HEK293T (cell line): Measurements from ENCODE around the gene STAG1.
"Not testable (repeated sequence)": the region's sequence is repeated elsewhere in the genome, so short reads cannot be mapped to it uniquely, and the experiment has no call there.

Experiments
- CTCF ChIA-PET: fragments of 350-600 bp; formaldehyde crosslinking; extraction: SDS; loops from one replicate; lab custom pipeline; 2021; ENCODE audit warnings: antibody characterized with exemption, inconsistent platforms; lab: Yijun Ruan, JAX
- POLR2A ChIA-PET: fragments of 350-600 bp; formaldehyde crosslinking; extraction: SDS; loops from one replicate; lab custom pipeline; 2020; ENCODE audit warnings: antibody characterized with exemption, inconsistent platforms; lab: Yijun Ruan, JAX
- DNase-seq: peaks from one replicate; pipeline ENCODE4 v3.0.0; 2012; ENCODE audit warnings: mixed read lengths; ENCODE audit errors: extremely low spot score
- ARNT ChIP-seq: fragments of 450-650 bp; IDR thresholded peaks from 2 replicates; pipeline ENCODE4 v1.6.1; 2017; ENCODE audit warnings: mild to moderate bottlenecking
- BHLHE40 ChIP-seq: fragments of 450-650 bp; IDR thresholded peaks from 2 replicates; pipeline ENCODE4 v1.6.1; 2016; ENCODE audit warnings: mild to moderate bottlenecking, moderate library complexity, borderline replicate concordance
- CTBP1 ChIP-seq: fragments of 450-650 bp; IDR thresholded peaks from 2 replicates; pipeline ENCODE4 v1.6.1; 2016; ENCODE audit warnings: borderline replicate concordance
- ELF4 ChIP-seq: fragments of 450-650 bp; IDR thresholded peaks from 2 replicates; pipeline ENCODE4 v1.6.1; 2017; ENCODE audit warnings: antibody characterized with exemption
- FOXA1 ChIP-seq: fragments of 450-650 bp; IDR thresholded peaks from 2 replicates; pipeline ENCODE4 v1.6.1; 2016; ENCODE audit warnings: mild to moderate bottlenecking
- FOXK2 ChIP-seq: fragments of 450-650 bp; IDR thresholded peaks from 2 replicates; pipeline ENCODE4 v1.6.1; 2016; ENCODE audit warnings: mild to moderate bottlenecking
- FOXM1 ChIP-seq: fragments of 450-650 bp; IDR thresholded peaks from 2 replicates; pipeline ENCODE4 v1.6.1; 2017; ENCODE audit warnings: mild to moderate bottlenecking, borderline replicate concordance
- HDGF ChIP-seq: fragments of 450-650 bp; IDR thresholded peaks from 2 replicates; pipeline ENCODE4 v1.6.1; 2017; ENCODE audit warnings: antibody characterized with exemption, borderline replicate concordance
- L3MBTL2 ChIP-seq: fragments of 450-650 bp; conservative IDR thresholded peaks from 2 replicates; pipeline ENCODE4 v1.6.1; 2016; ENCODE audit warnings: mild to moderate bottlenecking
- LEF1 ChIP-seq: fragments of 450-650 bp; IDR thresholded peaks from 2 replicates; pipeline ENCODE4 v1.6.1; 2017; ENCODE audit warnings: mild to moderate bottlenecking, borderline replicate concordance
- NFRKB ChIP-seq: fragments of 450-650 bp; IDR thresholded peaks from 2 replicates; pipeline ENCODE4 v1.6.1; 2016; ENCODE audit warnings: mild to moderate bottlenecking, moderate library complexity
- SP1 ChIP-seq: fragments of 450-650 bp; IDR thresholded peaks from 2 replicates; pipeline ENCODE4 v1.6.1; 2017
- SUZ12 ChIP-seq: fragments of 450-650 bp; IDR thresholded peaks from 2 replicates; pipeline ENCODE4 v1.6.1; 2016; ENCODE audit warnings: mild to moderate bottlenecking
- TARDBP ChIP-seq: fragments of 450-650 bp; IDR thresholded peaks from 2 replicates; pipeline ENCODE4 v1.6.1; 2016
- ZNF384 ChIP-seq: fragments of 450-650 bp; IDR thresholded peaks from 2 replicates; pipeline ENCODE4 v1.6.1; 2016
- TF ChIP-seq, protein P1 (sequence below): fragments of 450-650 bp; IDR thresholded peaks from 2 replicates; pipeline ENCODE4 v1.6.1; 2016

Gene STAG1

GRCh38 chr3:136381051-136381450 lies 371.1 kb downstream of the STAG1 start:
- DNase-seq = no peak
- TF ChIP-seq BHLHE40 = no peak
- TF ChIP-seq SUZ12 = no peak
- TF ChIP-seq ARNT = no peak
- ChIA-PET POLR2A (no interaction called here), CTCF (interaction anchor here (0.9 kb wide), 1 partner anchor 10 kb away, joined by 4 read pairs; no protein-coding TSS in a partner anchor)

DNA sequence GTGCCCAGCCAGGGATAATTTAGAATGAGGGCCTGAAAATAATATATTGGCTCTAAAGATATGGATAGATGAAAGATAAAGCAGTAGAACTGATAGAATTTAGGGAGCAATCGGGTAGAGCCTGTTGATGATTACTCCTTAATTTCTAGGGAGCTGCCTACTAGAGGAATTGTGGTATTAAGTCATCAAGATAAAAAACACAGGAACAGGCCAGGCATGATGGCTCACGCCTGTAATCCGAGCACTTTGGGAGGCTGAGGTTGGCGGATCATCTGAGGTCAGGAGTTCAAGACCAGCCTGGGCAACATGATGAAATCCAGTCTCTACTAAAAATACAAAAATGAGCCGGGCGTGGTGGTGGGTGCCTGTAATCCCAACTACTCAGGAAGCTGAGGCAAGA lies 371.6 kb downstream of the STAG1 start:
- ChIA-PET CTCF (no interaction called here), POLR2A (interaction anchor here (0.9 kb wide), 1 partner anchor 372 kb away, joined by 3 read pairs; the partner anchor contains the start of gene STAG1)
- no peak for DNase-seq
- no peak for TF ChIP-seq ARNT
- no peak for TF ChIP-seq HDGF
- TF ChIP-seq FOXM1 = no peak
- no peak for TF ChIP-seq CTBP1

- no peak for DNase-seq
- POLR2A ChIA-PET = no interaction called here
- TF ChIP-seq SP1 (no peak), L3MBTL2 (no peak), FOXM1 (no peak), NFRKB (no peak), FOXK2 (no peak), ARNT (no peak), LEF1 (no peak), ZNF384 (no peak), BHLHE40 (no peak), TARDBP (no peak), HDGF (no peak), FOXA1 (no peak), ELF4 (no peak), CTBP1 (no peak), SUZ12 (no peak)
- TF ChIP-seq, protein P1, sequence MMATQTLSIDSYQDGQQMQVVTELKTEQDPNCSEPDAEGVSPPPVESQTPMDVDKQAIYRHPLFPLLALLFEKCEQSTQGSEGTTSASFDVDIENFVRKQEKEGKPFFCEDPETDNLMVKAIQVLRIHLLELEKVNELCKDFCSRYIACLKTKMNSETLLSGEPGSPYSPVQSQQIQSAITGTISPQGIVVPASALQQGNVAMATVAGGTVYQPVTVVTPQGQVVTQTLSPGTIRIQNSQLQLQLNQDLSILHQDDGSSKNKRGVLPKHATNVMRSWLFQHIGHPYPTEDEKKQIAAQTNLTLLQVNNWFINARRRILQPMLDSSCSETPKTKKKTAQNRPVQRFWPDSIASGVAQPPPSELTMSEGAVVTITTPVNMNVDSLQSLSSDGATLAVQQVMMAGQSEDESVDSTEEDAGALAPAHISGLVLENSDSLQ = no peak
- CTCF ChIA-PET = no interaction called here
Observed at GRCh38 chr3:136378011-136378410, 374.2 kb downstream of the STAG1 start.

- POLR2A ChIA-PET = no interaction called here
Observed at GRCh38 chr3:136377508-136377907, 374.7 kb downstream of the STAG1 start.

GRCh38 chr3:136375800-136376199 lies 376.4 kb downstream of the STAG1 start:
- CTCF ChIA-PET = not testable (repeated sequence)

More at GRCh38 chr3:136377508-136377907, 374.7 kb downstream of the STAG1 start:
- no peak for DNase-seq
- TF ChIP-seq FOXA1 (no peak), HDGF (no peak), FOXK2 (no peak), LEF1 (no peak), FOXM1 (no peak), SP1 (no peak), ELF4 (no peak), BHLHE40 (no peak)
- CTCF ChIA-PET = no interaction called here

DNA sequence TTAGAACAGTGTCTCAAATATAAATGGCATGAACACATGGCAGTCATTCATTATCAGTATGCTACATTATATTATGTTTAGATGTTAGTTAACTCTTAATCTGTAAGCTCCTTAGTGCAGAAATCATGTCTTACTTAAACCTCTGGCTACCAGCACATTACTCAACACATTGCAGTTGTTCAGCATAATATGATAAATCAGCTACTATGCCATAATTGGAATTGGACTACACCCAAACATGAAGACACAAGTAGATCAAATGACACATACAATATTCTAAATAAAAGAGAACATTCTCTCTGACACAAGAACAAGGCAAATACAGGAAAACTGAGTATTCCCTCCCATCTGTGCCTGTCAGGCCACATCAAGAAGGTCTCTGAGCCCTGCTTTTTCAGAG lies 385.9 kb downstream of the STAG1 start:
- DNase-seq = no peak
- CTCF ChIA-PET = interaction anchor here (1.3 kb wide), 1 partner anchor 14 kb away, joined by 5 read pairs; no protein-coding TSS in a partner anchor

More at GRCh38 chr3:136375800-136376199, 376.4 kb downstream of the STAG1 start:
- DNase-seq, POLR2A ChIA-PET: not testable (repeated sequence)

GRCh38 chr3:136353461-136353860 lies 398.7 kb downstream of the STAG1 start:
- ChIA-PET POLR2A (no interaction called here), CTCF (interaction anchor here (0.7 kb wide), 1 partner anchor 10 kb away, joined by 3 read pairs; no protein-coding TSS in a partner anchor)
- DNase-seq = no peak
- TF ChIP-seq CTBP1 (no peak), FOXK2 (no peak), FOXA1 (no peak), ZNF384 (no peak), BHLHE40 (no peak), FOXM1 (no peak), SP1 (no peak), ELF4 (no peak), L3MBTL2 (no peak), ARNT (no peak), NFRKB (no peak), TARDBP (no peak), HDGF (no peak)

More for the DNA sequence above, 385.9 kb downstream of the STAG1 start:
- POLR2A ChIA-PET = interaction anchor here (0.8 kb wide), 1 partner anchor 170 kb away, joined by 3 read pairs; the partner anchor contains the start of gene MSL2
- no peak for TF ChIP-seq CTBP1
- no peak for TF ChIP-seq ELF4
- TF ChIP-seq SUZ12 = no peak
- TF ChIP-seq BHLHE40 = no peak
- TF ChIP-seq ARNT = no peak
- no peak for TF ChIP-seq SP1
- TF ChIP-seq, protein P1 = no peak
- TF ChIP-seq FOXM1 = no peak
- no peak for TF ChIP-seq TARDBP
- TF ChIP-seq FOXA1 = no peak
- TF ChIP-seq HDGF = no peak
